ENCODE data around the gene CARD19.

Gene CARD19

DNA sequence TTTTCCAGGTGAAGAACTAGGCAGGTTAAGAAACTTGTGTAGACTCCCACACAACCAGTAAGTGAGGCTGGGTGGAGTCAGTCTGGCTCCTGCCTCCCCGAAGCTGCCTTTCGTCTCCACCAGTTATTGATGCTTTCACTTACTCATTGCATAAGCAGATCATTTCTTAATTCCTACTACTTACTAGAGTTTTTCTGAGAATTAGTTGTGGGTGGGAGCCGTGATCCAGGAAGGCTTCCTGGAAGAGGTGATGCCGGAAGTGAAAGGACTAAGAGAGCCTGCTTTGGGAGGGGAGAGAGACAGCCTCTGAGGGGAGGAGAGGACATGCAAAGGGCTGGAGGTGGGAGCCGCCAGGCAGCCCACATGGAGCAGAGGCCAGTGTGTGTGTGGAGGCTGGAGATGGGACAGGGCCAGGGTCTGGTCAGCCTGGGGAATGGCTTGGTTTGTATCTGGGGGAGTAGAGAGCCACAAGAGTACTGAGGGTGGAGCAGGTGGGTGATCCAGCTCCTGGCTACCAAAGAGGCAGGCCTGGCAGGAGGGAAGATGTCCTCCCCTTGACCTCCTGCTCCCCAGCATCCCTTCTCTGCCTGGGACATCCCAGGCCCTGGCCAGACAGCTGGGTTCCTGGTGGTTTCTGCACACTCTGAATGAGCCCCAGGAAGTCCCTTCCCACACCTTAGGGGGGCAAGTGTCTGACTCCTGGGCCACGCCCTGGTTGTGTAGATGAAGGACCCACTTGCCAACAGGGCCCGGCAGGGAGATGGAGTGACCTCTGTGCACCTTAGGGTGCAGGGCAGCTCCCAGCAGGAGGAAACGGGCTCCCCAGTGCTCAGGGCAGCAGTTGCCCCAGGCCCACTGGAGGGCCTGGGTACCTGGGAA, 12.2 kb upstream of the CARD19 start:
- no peak for DNase-seq (ENCODE audit: low read depth)
- no peak overlapping the region for H3K4me3 ChIP-seq (ENCODE audit: low read depth, low read length)
- no peak for TF ChIP-seq CTCF (IDR thresholded peaks at IDR 0.05; ENCODE audit: low read depth, low read length, missing control alignments)

DNA sequence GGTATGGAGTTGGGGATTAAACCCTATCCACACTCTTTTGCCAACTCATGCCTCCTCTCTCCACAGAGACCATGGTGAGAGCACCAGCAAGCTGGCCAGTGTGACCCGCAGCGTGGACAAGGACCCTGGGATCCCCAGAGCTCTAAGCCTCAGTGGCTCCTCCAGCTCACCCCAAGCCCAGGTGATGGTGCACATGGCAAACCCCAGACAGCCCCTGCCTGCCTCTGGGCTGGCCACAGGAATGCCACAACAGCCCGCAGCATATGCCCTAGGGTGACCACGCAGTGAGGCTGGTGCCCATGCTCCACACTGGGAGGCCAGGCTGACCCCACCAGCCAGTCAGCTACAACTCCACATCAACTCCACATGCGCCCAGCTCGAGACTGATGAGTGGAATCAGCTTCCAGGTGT, 11.5 kb upstream of the CARD19 start:
- no peak for TF ChIP-seq CTCF (IDR thresholded peaks at IDR 0.05; ENCODE audit: low read depth, low read length, missing control alignments)
- H3K4me3 ChIP-seq (ENCODE audit: low read depth, low read length), result no peak overlapping the region
- DNase-seq (ENCODE audit: low read depth), result no peak

- no peak overlapping the region for H3K4me3 ChIP-seq (ENCODE audit: low read depth, low read length)
- TF ChIP-seq CTCF (IDR thresholded peaks at IDR 0.05; ENCODE audit: low read depth, low read length, missing control alignments), result no peak
- DNase-seq (ENCODE audit: low read depth), result no peak
These were observed 10.3 kb upstream of the CARD19 start for GRCh38 chr9:93085676-93086075.

- DNase-seq (ENCODE audit: low read depth), result no peak
- H3K4me3 ChIP-seq (ENCODE audit: low read depth, low read length), result no peak overlapping the region
- TF ChIP-seq CTCF (IDR thresholded peaks at IDR 0.05; ENCODE audit: low read depth, low read length, missing control alignments), result no peak
These were observed 9.4 kb upstream of the CARD19 start for GRCh38 chr9:93086447-93087224.

- DNase-seq (ENCODE audit: low read depth), result no peak
- H3K4me3 ChIP-seq (ENCODE audit: low read depth, low read length), result no peak overlapping the region
These were observed 7.9 kb upstream of the CARD19 start for GRCh38 chr9:93087971-93088655.

GRCh38 chr9:93088656-93089015, 7.4 kb upstream of the CARD19 start:
- no peak overlapping the region for H3K4me3 ChIP-seq (ENCODE audit: low read depth, low read length)
- no peak for TF ChIP-seq CTCF (IDR thresholded peaks at IDR 0.05; ENCODE audit: low read depth, low read length, missing control alignments)
- DNase-seq (ENCODE audit: low read depth), result no peak

More at GRCh38 chr9:93087971-93088655, 7.9 kb upstream of the CARD19 start:
- no peak for TF ChIP-seq CTCF (IDR thresholded peaks at IDR 0.05; ENCODE audit: low read depth, low read length, missing control alignments)

Data from GM12864 (cell line).